Measurements from ENCODE around the gene PRR33. TPM values are rescaled to one million over a fixed set of nuclear protein-coding genes. Genes with fewer than 3 reads are reported as not detected.
"Not testable (repeated sequence)": the region's sequence is repeated elsewhere in the genome, so short reads cannot be mapped to it uniquely, and the experiment has no call there.

Gene PRR33
- total RNA-seq, 1 donor from 2014 or later, result not detected

GRCh38 chr11:1876361-1877063 is 15.2 kb downstream of the PRR33 start:
- Histone ChIP-seq H3K27ac (ENCODE audit: low read depth, low read length) (no peak overlapping the region), H3K4me2 (ENCODE audit: low read length) (peak overlapping the region; percentile 59), H3K79me2 (ENCODE audit: insufficient read depth, low read length) (no peaks in the 10 kb centered on the region), H3K4me1 (ENCODE audit: insufficient read depth, low read length) (peaks cover 8% of the 10 kb centered on the region), H4K20me1 (ENCODE audit: insufficient read depth, low read length) (no peaks in the 10 kb centered on the region), H2AFZ (ENCODE audit: low read depth, low read length) (peak overlapping the region; percentile 34), H3K9ac (ENCODE audit: low read length) (peak overlapping the region; percentile 35), H3K36me3 (ENCODE audit: insufficient read depth, low read length) (no peaks in the 10 kb centered on the region), H3K4me3 (ENCODE audit: insufficient read depth, low read depth, low read length) (no peak overlapping the region), H3K27me3 (ENCODE audit: insufficient read depth, low read length) (no peaks in the 10 kb centered on the region), H3K9me3 (ENCODE audit: insufficient read depth, low read depth, low read length) (no peaks in the 10 kb centered on the region)
- FAIRE-seq (no peak), DNase-seq (ENCODE audit: low read depth) (no peak)
- Mint-ChIP-seq H3K36me3 (ENCODE audit: low read depth, unreplicated experiment) (no peaks in the 10 kb centered on the region), H3K27ac (ENCODE audit: unreplicated experiment) (peak overlapping the region; percentile 69), H3K9me3 (ENCODE audit: unreplicated experiment) (no peaks in the 10 kb centered on the region), H3K4me3 (ENCODE audit: unreplicated experiment) (no peak overlapping the region), H3K4me1 (ENCODE audit: low read depth, unreplicated experiment) (no peaks in the 10 kb centered on the region), H3K27me3 (ENCODE audit: low read depth, unreplicated experiment) (no peaks in the 10 kb centered on the region)
- TF ChIP-seq, protein P1, sequence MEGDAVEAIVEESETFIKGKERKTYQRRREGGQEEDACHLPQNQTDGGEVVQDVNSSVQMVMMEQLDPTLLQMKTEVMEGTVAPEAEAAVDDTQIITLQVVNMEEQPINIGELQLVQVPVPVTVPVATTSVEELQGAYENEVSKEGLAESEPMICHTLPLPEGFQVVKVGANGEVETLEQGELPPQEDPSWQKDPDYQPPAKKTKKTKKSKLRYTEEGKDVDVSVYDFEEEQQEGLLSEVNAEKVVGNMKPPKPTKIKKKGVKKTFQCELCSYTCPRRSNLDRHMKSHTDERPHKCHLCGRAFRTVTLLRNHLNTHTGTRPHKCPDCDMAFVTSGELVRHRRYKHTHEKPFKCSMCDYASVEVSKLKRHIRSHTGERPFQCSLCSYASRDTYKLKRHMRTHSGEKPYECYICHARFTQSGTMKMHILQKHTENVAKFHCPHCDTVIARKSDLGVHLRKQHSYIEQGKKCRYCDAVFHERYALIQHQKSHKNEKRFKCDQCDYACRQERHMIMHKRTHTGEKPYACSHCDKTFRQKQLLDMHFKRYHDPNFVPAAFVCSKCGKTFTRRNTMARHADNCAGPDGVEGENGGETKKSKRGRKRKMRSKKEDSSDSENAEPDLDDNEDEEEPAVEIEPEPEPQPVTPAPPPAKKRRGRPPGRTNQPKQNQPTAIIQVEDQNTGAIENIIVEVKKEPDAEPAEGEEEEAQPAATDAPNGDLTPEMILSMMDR (IDR thresholded peaks at IDR 0.05; ENCODE audit: insufficient read depth, low read depth, low read length), result peak; percentile 19
- no peak for TF ChIP-seq EZH2 (IDR thresholded peaks at IDR 0.05; ENCODE audit: insufficient read depth, low read length)

DNA sequence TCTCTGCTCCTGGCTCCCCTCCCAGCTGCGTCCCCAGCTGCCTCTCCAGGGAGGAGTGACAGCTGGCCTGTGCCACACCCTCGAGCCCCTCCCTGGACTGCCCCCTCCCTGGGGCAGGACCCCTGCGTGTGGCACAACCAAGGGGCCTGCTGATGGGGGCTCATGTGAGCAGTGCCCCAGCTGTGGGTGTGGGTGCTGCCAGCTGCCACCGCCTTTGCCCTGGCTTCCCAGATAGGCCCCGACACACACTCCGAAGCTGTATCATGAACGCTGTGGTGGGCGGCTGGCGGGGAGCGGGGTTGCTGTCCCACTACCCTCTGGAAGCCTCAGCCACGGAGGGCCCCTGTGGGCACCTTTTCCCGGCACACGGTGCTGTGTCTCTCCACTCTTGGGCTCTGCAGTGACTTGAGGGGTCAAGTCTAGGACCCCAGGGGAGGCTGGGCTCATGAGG is 15.8 kb downstream of the PRR33 start:
- not testable (repeated sequence) for H4K20me1 ChIP-seq (ENCODE audit: insufficient read depth, low read length); H3K4me3 ChIP-seq (ENCODE audit: insufficient read depth, low read depth, low read length); H3K9me3 ChIP-seq (ENCODE audit: insufficient read depth, low read depth, low read length); FAIRE-seq; H3K4me2 ChIP-seq (ENCODE audit: low read length); H3K9me3 Mint-ChIP-seq (ENCODE audit: unreplicated experiment); H3K4me1 Mint-ChIP-seq (ENCODE audit: low read depth, unreplicated experiment); H3K27ac Mint-ChIP-seq (ENCODE audit: unreplicated experiment); H2AFZ ChIP-seq (ENCODE audit: low read depth, low read length); H3K36me3 Mint-ChIP-seq (ENCODE audit: low read depth, unreplicated experiment); H3K27me3 Mint-ChIP-seq (ENCODE audit: low read depth, unreplicated experiment); DNase-seq (ENCODE audit: low read depth); H3K79me2 ChIP-seq (ENCODE audit: insufficient read depth, low read length); H3K27ac ChIP-seq (ENCODE audit: low read depth, low read length); H3K4me3 Mint-ChIP-seq (ENCODE audit: unreplicated experiment); H3K27me3 ChIP-seq (ENCODE audit: insufficient read depth, low read length); H3K36me3 ChIP-seq (ENCODE audit: insufficient read depth, low read length); H3K4me1 ChIP-seq (ENCODE audit: insufficient read depth, low read length)
- peak overlapping the region; percentile 35 for H3K9ac ChIP-seq (ENCODE audit: low read length)

- no peak overlapping the region for H3K27ac Mint-ChIP-seq (ENCODE audit: unreplicated experiment)
Measured at GRCh38 chr11:1875093-1875850, 16.4 kb downstream of the PRR33 start.

GRCh38 chr11:1874441-1875092 is 17.1 kb downstream of the PRR33 start:
- not testable (repeated sequence) for H3K4me1 Mint-ChIP-seq (ENCODE audit: low read depth, unreplicated experiment); FAIRE-seq; H3K4me2 ChIP-seq (ENCODE audit: low read length)

More at GRCh38 chr11:1875093-1875850, 16.4 kb downstream of the PRR33 start:
- no peak for DNase-seq (ENCODE audit: low read depth)
- no peaks in the 10 kb centered on the region for H3K9me3 Mint-ChIP-seq (ENCODE audit: unreplicated experiment)
- Histone ChIP-seq H3K9me3 (ENCODE audit: insufficient read depth, low read depth, low read length) (no peaks in the 10 kb centered on the region), H4K20me1 (ENCODE audit: insufficient read depth, low read length) (no peaks in the 10 kb centered on the region), H3K4me3 (ENCODE audit: insufficient read depth, low read depth, low read length) (no peak overlapping the region), H3K27ac (ENCODE audit: low read depth, low read length) (no peak overlapping the region), H3K36me3 (ENCODE audit: insufficient read depth, low read length) (no peaks in the 10 kb centered on the region), H3K27me3 (ENCODE audit: insufficient read depth, low read length) (peaks cover 2% of the 10 kb centered on the region), H3K4me1 (ENCODE audit: insufficient read depth, low read length) (peaks cover 8% of the 10 kb centered on the region), H3K9ac (ENCODE audit: low read length) (no peak overlapping the region), H3K4me2 (ENCODE audit: low read length) (no peak overlapping the region), H3K79me2 (ENCODE audit: insufficient read depth, low read length) (no peaks in the 10 kb centered on the region), H2AFZ (ENCODE audit: low read depth, low read length) (no peak overlapping the region)
- no peaks in the 10 kb centered on the region for H3K4me1 Mint-ChIP-seq (ENCODE audit: low read depth, unreplicated experiment)
- no peak for TF ChIP-seq EZH2 (IDR thresholded peaks at IDR 0.05; ENCODE audit: insufficient read depth, low read length)
- FAIRE-seq, result no peak
- no peak overlapping the region for H3K4me3 Mint-ChIP-seq (ENCODE audit: unreplicated experiment)
- no peaks in the 10 kb centered on the region for H3K36me3 Mint-ChIP-seq (ENCODE audit: low read depth, unreplicated experiment)
- peaks cover 8% of the 10 kb centered on the region for H3K27me3 Mint-ChIP-seq (ENCODE audit: low read depth, unreplicated experiment)

GRCh38 chr11:1873813-1874150 is 17.9 kb downstream of the PRR33 start:
- not testable (repeated sequence) for FAIRE-seq; H3K27ac Mint-ChIP-seq (ENCODE audit: unreplicated experiment); H2AFZ ChIP-seq (ENCODE audit: low read depth, low read length); H3K36me3 ChIP-seq (ENCODE audit: insufficient read depth, low read length); DNase-seq (ENCODE audit: low read depth); H3K4me1 Mint-ChIP-seq (ENCODE audit: low read depth, unreplicated experiment); H3K4me3 ChIP-seq (ENCODE audit: insufficient read depth, low read depth, low read length); H3K9me3 Mint-ChIP-seq (ENCODE audit: unreplicated experiment); H3K4me2 ChIP-seq (ENCODE audit: low read length); H3K36me3 Mint-ChIP-seq (ENCODE audit: low read depth, unreplicated experiment); H4K20me1 ChIP-seq (ENCODE audit: insufficient read depth, low read length); H3K4me3 Mint-ChIP-seq (ENCODE audit: unreplicated experiment); H3K27ac ChIP-seq (ENCODE audit: low read depth, low read length); H3K9ac ChIP-seq (ENCODE audit: low read length); H3K79me2 ChIP-seq (ENCODE audit: insufficient read depth, low read length); H3K9me3 ChIP-seq (ENCODE audit: insufficient read depth, low read depth, low read length); H3K4me1 ChIP-seq (ENCODE audit: insufficient read depth, low read length); H3K27me3 ChIP-seq (ENCODE audit: insufficient read depth, low read length)
- peaks cover 19% of the 10 kb centered on the region for H3K27me3 Mint-ChIP-seq (ENCODE audit: low read depth, unreplicated experiment)

More at GRCh38 chr11:1874441-1875092, 17.1 kb downstream of the PRR33 start:
- not testable (repeated sequence) for H3K27ac ChIP-seq (ENCODE audit: low read depth, low read length); H3K4me3 ChIP-seq (ENCODE audit: insufficient read depth, low read depth, low read length); DNase-seq (ENCODE audit: low read depth); H3K27me3 ChIP-seq (ENCODE audit: insufficient read depth, low read length); H3K4me1 ChIP-seq (ENCODE audit: insufficient read depth, low read length); H2AFZ ChIP-seq (ENCODE audit: low read depth, low read length); H3K9me3 Mint-ChIP-seq (ENCODE audit: unreplicated experiment); H3K27ac Mint-ChIP-seq (ENCODE audit: unreplicated experiment); H3K79me2 ChIP-seq (ENCODE audit: insufficient read depth, low read length); H3K4me3 Mint-ChIP-seq (ENCODE audit: unreplicated experiment); H3K9ac ChIP-seq (ENCODE audit: low read length); H3K9me3 ChIP-seq (ENCODE audit: insufficient read depth, low read depth, low read length); H3K36me3 Mint-ChIP-seq (ENCODE audit: low read depth, unreplicated experiment); H3K36me3 ChIP-seq (ENCODE audit: insufficient read depth, low read length); H4K20me1 ChIP-seq (ENCODE audit: insufficient read depth, low read length)
- H3K27me3 Mint-ChIP-seq (ENCODE audit: low read depth, unreplicated experiment), result peaks cover 12% of the 10 kb centered on the region

All from astrocyte (in vitro differentiated cells and primary cell).